Type B pancreatic cell (in vitro differentiated cells): ENCODE data around the gene ETV3L. TPM values are rescaled to one million over a fixed set of nuclear protein-coding genes. Genes with fewer than 3 reads are reported as not detected.

Experiments used
- DNase-seq: peaks from one replicate; pipeline ENCODE4 v3.0.0; 2021; ENCODE audit warnings: mixed read lengths; ENCODE audit not compliant: unreplicated experiment; ENCODE audit errors: extremely low spot score
- H3K27ac Mint-ChIP-seq: 2 replicates; pipeline ENCODE4 v1.8.0; 2021; ENCODE audit warnings: mild to moderate bottlenecking, mixed read lengths
- H3K27me3 Mint-ChIP-seq: 2 replicates; pipeline ENCODE4 v1.8.0; 2021; ENCODE audit warnings: mixed read lengths
- H3K36me3 Mint-ChIP-seq: 2 replicates; pipeline ENCODE4 v1.8.0; 2021; ENCODE audit warnings: mixed read lengths
- H3K4me1 Mint-ChIP-seq: one replicate; pipeline ENCODE4 v1.8.0; 2021; ENCODE audit warnings: mixed read lengths; ENCODE audit not compliant: unreplicated experiment
- H3K4me3 Mint-ChIP-seq: 2 replicates; pipeline ENCODE4 v1.8.0; 2021; ENCODE audit warnings: mild to moderate bottlenecking, mixed read lengths
- H3K9me3 Mint-ChIP-seq: 2 replicates; pipeline ENCODE4 v1.8.0; 2021; ENCODE audit warnings: mixed read lengths
- CTCF ChIP-seq: fragments of 200-600 bp; sonication (generic); conservative IDR thresholded peaks from 2 replicates; pipeline ENCODE4 v1.5.0; 2021; ENCODE audit warnings: antibody characterized with exemption, mild to moderate bottlenecking
- total RNA-seq: library from RNA; stranded (reverse); gene quantifications from 2 replicates; pipeline ENCODE4 v1.2.1, GENCODE V29; 2021; ENCODE audit warnings: low replicate concordance

The ETV3L gene
- total RNA-seq, 1 donor from 2014 or later = not detected

- peaks cover 74% of the 10 kb centered on the region for H3K27me3 Mint-ChIP-seq
- H3K4me1 Mint-ChIP-seq = peaks cover 26% of the 10 kb centered on the region
- no peaks in the 10 kb centered on the region for H3K9me3 Mint-ChIP-seq
- TF ChIP-seq CTCF = no peak
- H3K4me3 Mint-ChIP-seq = no peak overlapping the region
- no peak for DNase-seq
- no peak overlapping the region for H3K27ac Mint-ChIP-seq
- no peaks in the 10 kb centered on the region for H3K36me3 Mint-ChIP-seq
These were observed 8.8 kb upstream of the ETV3L start for GRCh38 chr1:157108448-157108847.

GRCh38 chr1:157107702-157108101, 8.1 kb upstream of the ETV3L start:
- no peaks in the 10 kb centered on the region for H3K36me3 Mint-ChIP-seq
- no peak for DNase-seq
- TF ChIP-seq CTCF = no peak
- H3K4me3 Mint-ChIP-seq = no peak overlapping the region
- H3K9me3 Mint-ChIP-seq = no peaks in the 10 kb centered on the region
- peaks cover 72% of the 10 kb centered on the region for H3K27me3 Mint-ChIP-seq
- H3K27ac Mint-ChIP-seq = no peak overlapping the region
- H3K4me1 Mint-ChIP-seq = peaks cover 26% of the 10 kb centered on the region

GRCh38 chr1:157106813-157107189, 7.2 kb upstream of the ETV3L start:
- Mint-ChIP-seq H3K36me3 (no peaks in the 10 kb centered on the region), H3K4me1 (peaks cover 21% of the 10 kb centered on the region), H3K4me3 (no peak overlapping the region), H3K27ac (no peak overlapping the region), H3K27me3 (peaks cover 68% of the 10 kb centered on the region), H3K9me3 (no peaks in the 10 kb centered on the region)
- TF ChIP-seq CTCF = no peak
- no peak for DNase-seq

- Mint-ChIP-seq H3K9me3 (no peaks in the 10 kb centered on the region), H3K4me3 (no peak overlapping the region), H3K27me3 (peaks cover 62% of the 10 kb centered on the region), H3K36me3 (no peaks in the 10 kb centered on the region), H3K4me1 (peaks cover 21% of the 10 kb centered on the region), H3K27ac (no peak overlapping the region)
- DNase-seq = no peak
- no peak for TF ChIP-seq CTCF
These were observed 6.6 kb upstream of the ETV3L start for GRCh38 chr1:157105988-157106812.

- Mint-ChIP-seq H3K27ac (no peak overlapping the region), H3K27me3 (peaks cover 56% of the 10 kb centered on the region), H3K36me3 (no peaks in the 10 kb centered on the region), H3K9me3 (no peaks in the 10 kb centered on the region), H3K4me1 (peaks cover 17% of the 10 kb centered on the region), H3K4me3 (no peak overlapping the region)
- no peak for DNase-seq
- TF ChIP-seq CTCF = no peak
These were observed 5.8 kb upstream of the ETV3L start for GRCh38 chr1:157105298-157105987.
